ENCODE results near the gene CCDC60.

The CCDC60 gene

DNA sequence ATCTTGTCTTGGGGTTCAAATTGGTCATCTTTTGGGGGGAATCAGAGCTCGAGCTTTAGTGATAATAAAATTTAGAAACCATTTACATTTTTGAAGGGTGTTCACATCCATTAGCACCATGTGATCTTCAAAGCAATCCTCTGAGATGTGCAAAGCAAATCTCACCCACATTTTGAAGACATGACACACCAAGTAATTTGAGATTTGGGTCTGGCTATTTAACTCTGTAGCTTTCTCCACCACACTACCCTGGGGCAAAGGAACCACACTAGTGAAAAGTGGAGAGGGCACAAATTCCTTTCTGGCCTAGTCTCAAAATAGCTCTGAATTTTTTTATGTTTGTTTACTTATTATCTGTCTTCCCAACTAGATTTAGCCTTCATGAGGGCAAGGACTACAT lies 212.5 kb downstream of the CCDC60 start:
- no peak for TF ChIP-seq CTCF (IDR thresholded peaks at IDR 0.05; ENCODE audit: poor library complexity, severe bottlenecking)
- no peak for DNase-seq (ENCODE audit: low spot score)

DNA sequence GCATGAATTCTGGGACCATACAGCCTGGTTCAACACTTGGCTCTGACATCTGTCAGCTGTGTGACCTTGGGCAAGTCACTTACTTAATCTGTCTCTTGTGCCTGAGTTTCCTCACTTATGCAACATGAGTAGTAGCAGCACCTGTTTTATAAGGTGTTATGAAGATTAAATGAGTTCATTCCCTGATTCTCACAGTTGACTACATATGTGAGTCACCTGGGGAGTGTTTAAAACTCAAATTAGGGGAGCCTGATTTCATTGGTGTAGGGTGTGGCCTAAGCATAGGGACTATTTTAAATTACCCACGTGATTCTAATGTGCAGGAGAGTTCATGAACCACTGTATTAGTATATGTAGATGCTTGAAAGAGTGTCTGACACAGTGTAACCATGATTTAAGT lies 222.3 kb downstream of the CCDC60 start:
- Histone ChIP-seq H3K36me3 (ENCODE audit: low read depth) (no peaks in the 10 kb centered on the region), H3K27ac (ENCODE audit: poor library complexity, severe bottlenecking) (no peak overlapping the region), H3K27me3 (ENCODE audit: insufficient read depth, poor library complexity, severe bottlenecking) (no peaks in the 10 kb centered on the region), H3K4me1 (ENCODE audit: insufficient read depth, poor library complexity, severe bottlenecking) (no peaks in the 10 kb centered on the region), H3K4me3 (ENCODE audit: severe bottlenecking) (no peak overlapping the region), H3K9me3 (ENCODE audit: severe bottlenecking) (no peaks in the 10 kb centered on the region)
- ATAC-seq (ENCODE audit: low read depth) (no peak), DNase-seq (ENCODE audit: low spot score) (no peak)
- no peak for TF ChIP-seq CTCF (IDR thresholded peaks at IDR 0.05; ENCODE audit: poor library complexity, severe bottlenecking)

More for the DNA sequence above, 212.5 kb downstream of the CCDC60 start:
- Histone ChIP-seq H3K27ac (ENCODE audit: poor library complexity, severe bottlenecking) (no peak overlapping the region), H3K36me3 (ENCODE audit: low read depth) (no peaks in the 10 kb centered on the region), H3K4me3 (ENCODE audit: severe bottlenecking) (no peak overlapping the region), H3K27me3 (ENCODE audit: insufficient read depth, poor library complexity, severe bottlenecking) (no peaks in the 10 kb centered on the region), H3K4me1 (ENCODE audit: insufficient read depth, poor library complexity, severe bottlenecking) (no peaks in the 10 kb centered on the region), H3K9me3 (ENCODE audit: severe bottlenecking) (no peaks in the 10 kb centered on the region)
- ATAC-seq (ENCODE audit: low read depth): no peak

- ATAC-seq (ENCODE audit: low read depth) (no peak), DNase-seq (ENCODE audit: low spot score) (no peak)
- Histone ChIP-seq H3K4me3 (ENCODE audit: severe bottlenecking) (no peak overlapping the region), H3K27me3 (ENCODE audit: insufficient read depth, poor library complexity, severe bottlenecking) (no peaks in the 10 kb centered on the region), H3K4me1 (ENCODE audit: insufficient read depth, poor library complexity, severe bottlenecking) (no peaks in the 10 kb centered on the region), H3K27ac (ENCODE audit: poor library complexity, severe bottlenecking) (no peak overlapping the region), H3K9me3 (ENCODE audit: severe bottlenecking) (no peaks in the 10 kb centered on the region), H3K36me3 (ENCODE audit: low read depth) (no peaks in the 10 kb centered on the region)
- TF ChIP-seq CTCF (IDR thresholded peaks at IDR 0.05; ENCODE audit: poor library complexity, severe bottlenecking): no peak
Measured at GRCh38 chr12:119565404-119565803, 230.9 kb downstream of the CCDC60 start.

DNA sequence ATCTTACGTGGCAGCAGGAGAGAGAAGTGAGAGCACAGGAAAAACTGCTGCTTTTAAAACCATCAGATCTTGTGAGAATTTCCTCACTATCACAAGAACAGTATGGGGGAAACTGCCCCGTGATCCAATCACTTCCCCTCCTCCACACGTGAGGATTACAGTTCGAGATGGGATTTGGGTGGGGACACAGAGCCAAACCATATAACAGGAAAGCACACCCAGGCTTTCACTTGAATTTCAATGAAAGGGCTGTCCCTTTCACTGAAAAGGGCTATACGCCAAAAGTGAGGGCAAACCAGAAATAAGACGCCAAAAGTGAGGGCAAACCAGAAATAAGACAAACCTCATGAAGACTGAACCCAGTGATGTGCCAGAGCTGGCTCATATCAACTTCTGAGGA lies 236.2 kb downstream of the CCDC60 start:
- Histone ChIP-seq H3K27me3 (ENCODE audit: insufficient read depth, poor library complexity, severe bottlenecking) (no peaks in the 10 kb centered on the region), H3K4me3 (ENCODE audit: severe bottlenecking) (no peak overlapping the region), H3K27ac (ENCODE audit: poor library complexity, severe bottlenecking) (no peak overlapping the region), H3K4me1 (ENCODE audit: insufficient read depth, poor library complexity, severe bottlenecking) (no peaks in the 10 kb centered on the region), H3K36me3 (ENCODE audit: low read depth) (no peaks in the 10 kb centered on the region), H3K9me3 (ENCODE audit: severe bottlenecking) (no peaks in the 10 kb centered on the region)
- no peak for ATAC-seq (ENCODE audit: low read depth)
- TF ChIP-seq CTCF (IDR thresholded peaks at IDR 0.05; ENCODE audit: poor library complexity, severe bottlenecking): no peak
- no peak for DNase-seq (ENCODE audit: low spot score)

DNA sequence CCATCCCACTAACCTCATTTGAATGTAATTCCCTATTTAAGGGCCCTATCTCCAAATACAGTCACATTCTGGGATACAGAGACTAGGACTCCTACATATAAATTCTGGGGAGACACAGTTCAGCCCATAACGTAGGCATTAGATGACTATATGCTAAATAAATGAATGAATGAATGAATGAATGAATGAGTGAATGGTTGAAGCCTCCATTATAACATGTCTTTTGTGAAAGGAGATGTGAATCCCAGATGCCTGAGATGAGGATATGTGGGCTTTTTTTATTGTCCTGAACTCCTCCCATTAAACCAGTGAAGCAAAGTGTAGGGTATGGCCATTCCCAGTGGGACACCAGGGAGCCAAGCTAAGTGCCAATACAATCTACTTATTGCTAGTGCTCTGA lies 238.6 kb downstream of the CCDC60 start:
- H3K4me1 ChIP-seq (ENCODE audit: insufficient read depth, poor library complexity, severe bottlenecking): no peaks in the 10 kb centered on the region
- H3K27ac ChIP-seq (ENCODE audit: poor library complexity, severe bottlenecking): no peak overlapping the region
- no peak overlapping the region for H3K4me3 ChIP-seq (ENCODE audit: severe bottlenecking)
- DNase-seq (ENCODE audit: low spot score): no peak
- H3K27me3 ChIP-seq (ENCODE audit: insufficient read depth, poor library complexity, severe bottlenecking): no peaks in the 10 kb centered on the region
- H3K36me3 ChIP-seq (ENCODE audit: low read depth): no peaks in the 10 kb centered on the region
- H3K9me3 ChIP-seq (ENCODE audit: severe bottlenecking): no peaks in the 10 kb centered on the region
- no peak for ATAC-seq (ENCODE audit: low read depth)
- no peak for TF ChIP-seq CTCF (IDR thresholded peaks at IDR 0.05; ENCODE audit: poor library complexity, severe bottlenecking)
